GM21423 (cell line): Measurements from ENCODE around the gene NOTCH4.

ENCODE experiments used
- ATAC-seq: cut with Tn5 transposase; IDR thresholded peaks from one replicate; pipeline ENCODE4 v1.9.1; 2021; ENCODE audit warnings: mild to moderate bottlenecking, moderate library complexity; ENCODE audit not compliant: unreplicated experiment

Gene NOTCH4

DNA sequence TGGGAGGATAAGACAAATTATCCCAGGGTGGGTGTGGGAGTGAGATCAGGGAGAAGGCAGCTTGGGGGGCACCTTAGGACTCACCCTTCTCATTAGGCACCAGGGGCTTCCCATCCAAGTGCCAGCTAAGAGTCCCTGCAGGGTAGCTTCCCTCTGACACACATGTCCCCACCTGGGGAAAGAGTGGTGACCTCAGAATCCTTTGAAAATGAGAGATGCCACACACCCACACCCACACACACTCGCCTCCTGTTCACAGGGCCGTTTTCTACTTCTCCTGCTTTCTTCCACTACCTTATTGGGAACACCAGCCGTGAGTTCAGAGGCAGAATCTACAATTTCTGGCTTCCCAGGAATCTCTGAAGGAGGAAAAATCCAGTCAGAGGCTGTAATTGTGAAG is 40.8 kb downstream of the NOTCH4 start:
- ATAC-seq = no peak

- ATAC-seq = no peak
These were observed 41.3 kb downstream of the NOTCH4 start for GRCh38 chr6:32182555-32182981.

- ATAC-seq = no peak
These were observed 41.8 kb downstream of the NOTCH4 start for GRCh38 chr6:32181915-32182529.

GRCh38 chr6:32181148-32181702 is 42.6 kb downstream of the NOTCH4 start:
- ATAC-seq = no peak

DNA sequence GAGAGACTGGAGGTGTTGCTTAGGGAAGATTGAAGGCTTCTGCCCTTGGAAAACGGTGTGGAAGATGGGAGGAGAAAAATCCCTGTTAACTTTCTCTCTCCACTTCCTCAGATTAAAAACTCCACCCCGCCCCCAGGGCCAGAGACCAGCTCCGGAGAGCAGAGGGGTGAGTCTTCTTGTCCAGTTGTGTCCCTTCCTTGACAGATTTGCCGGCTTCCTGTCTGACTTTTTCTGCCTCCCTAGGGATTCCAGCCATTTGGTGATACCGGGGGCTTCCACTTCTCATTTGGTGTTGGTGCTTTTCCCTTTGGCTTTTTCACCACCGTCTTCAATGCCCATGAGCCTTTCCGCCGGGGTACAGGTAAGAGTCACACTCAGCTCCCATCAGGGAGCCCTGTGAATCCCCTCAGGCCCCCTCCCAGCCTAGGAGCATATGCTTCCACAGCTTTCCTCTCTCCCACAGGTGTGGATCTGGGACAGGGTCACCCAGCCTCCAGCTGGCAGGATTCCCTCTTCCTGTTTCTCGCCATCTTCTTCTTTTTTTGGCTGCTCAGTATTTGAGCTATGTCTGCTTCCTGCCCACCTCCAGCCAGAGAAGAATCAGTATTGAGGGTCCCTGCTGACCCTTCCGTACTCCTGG is 44.0 kb downstream of the NOTCH4 start:
- no peak for ATAC-seq

DNA sequence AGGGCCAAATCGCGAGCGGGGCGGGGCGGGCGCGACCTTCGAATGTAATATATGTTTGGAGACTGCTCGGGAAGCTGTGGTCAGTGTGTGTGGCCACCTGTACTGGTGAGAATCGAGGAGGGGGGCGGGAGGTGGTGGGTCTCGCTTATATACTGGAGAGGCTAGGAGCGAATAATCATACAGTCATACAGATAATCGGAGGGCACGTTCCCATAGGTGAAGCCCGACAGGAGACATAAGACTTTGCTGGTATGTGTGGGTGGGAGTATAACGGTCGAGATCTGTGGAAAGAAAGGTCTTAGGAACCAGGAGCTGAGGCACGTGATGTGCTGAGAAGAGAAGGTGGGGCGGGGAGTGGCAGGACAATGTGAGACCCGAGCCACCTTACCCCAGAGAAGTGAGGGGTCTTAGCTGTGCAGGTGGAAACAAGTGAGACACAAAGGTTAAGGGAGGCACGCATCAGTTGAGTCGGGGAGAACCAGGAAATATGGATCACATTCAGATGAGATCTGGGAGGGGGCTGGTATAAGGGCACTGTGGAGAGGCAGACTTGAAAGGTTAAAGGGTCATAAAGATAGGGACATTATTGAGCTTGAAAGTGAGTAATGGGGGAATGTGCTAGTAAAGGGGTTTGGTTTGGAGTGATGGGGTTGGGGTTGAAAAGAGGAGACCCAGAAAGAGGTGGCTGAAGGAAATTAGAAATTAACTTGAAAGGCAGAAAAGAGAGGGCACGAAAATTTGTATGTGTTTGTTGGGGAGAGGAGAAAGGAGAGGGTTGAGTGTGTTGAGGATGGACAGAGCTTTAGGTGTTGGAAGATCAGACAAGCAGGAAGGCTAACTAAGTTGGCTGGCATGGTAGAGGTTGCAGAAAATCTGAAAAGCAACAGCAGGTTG is 45.1 kb downstream of the NOTCH4 start:
- no peak for ATAC-seq

DNA sequence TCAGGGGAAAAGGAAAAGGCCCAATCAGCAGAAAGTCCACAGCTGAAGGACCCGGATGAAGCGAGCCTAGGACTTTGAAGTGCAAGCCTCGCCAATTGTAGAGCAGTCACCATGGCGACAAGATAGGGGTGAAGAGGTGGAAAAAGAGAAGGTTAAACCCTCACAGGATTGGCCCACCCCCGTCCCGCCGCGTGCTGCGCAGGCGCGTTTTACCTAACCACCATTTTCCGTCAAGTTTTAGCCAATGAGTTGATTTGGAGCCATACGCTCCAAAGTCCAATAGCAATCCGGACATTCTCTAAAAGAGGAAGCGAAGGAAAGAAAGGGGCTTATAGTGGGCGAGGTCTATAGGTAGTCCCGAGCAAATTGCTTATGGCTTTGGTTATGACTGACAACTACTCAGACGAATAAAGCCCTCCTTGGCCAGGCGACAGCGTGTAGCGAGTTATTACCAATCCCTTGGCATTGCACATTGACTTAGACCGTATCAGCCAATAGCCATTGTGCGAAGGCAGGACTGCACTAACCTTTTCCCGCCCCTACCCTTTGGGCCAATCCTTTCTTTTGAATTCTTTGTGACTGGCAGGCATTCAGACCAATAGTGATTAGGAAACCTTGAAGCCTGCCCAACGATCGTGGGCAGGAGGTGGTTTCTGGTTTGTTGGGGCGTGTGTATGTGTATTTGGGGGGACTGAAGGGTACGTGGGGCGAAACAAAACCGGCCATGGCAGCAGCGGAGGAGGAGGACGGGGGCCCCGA is 45.9 kb downstream of the NOTCH4 start, which contains the start of gene RNF5:
Gene RNF5 (plus strand): TSS at position 618 of the 759 bp plus-strand sequence. CDS start 107 bp downstream, at position 725.
- ATAC-seq = peak; percentile 75

GRCh38 chr6:32177183-32177787 is 46.6 kb downstream of the NOTCH4 start:
- no peak for ATAC-seq

GRCh38 chr6:32176476-32177182 is 47.2 kb downstream of the NOTCH4 start:
- ATAC-seq = no peak

DNA sequence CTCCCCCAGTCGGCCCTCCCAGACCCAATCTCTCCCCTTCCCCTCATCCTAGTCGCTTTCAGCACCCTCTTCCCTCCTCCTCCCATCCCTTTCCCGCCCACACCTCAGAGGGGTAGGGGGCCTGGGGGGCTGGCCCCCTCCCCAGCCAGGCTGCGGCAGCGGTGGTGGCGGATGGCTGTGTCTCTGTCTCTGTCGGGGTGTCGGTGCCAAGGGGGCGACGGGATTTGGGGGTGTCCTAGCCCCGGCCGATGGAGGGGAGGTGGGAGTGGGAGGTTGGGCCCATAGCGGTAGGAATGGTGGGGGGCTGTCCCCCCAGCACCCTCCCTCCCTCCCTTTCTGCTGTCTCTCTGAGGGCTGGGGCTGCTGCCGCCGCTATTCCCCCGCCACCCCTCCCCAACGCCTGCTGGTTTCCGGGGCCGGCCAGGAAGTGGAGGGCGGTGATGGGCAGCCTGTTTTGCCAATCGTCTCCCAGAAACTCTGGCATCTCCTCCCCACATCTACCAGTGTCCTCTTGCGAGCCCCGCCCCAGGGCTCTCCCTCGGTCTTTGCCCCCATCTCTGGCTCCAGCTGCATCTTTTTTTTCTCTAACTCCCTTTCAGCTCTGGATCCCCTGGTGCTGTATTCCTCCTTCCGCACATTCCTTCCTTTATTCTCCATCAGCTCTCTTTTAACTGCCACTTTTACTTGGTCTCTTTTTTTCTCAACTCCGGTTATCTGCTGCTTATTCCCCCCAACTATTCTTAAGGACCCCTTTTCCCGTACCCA is 48.0 kb downstream of the NOTCH4 start, which contains the start of gene AGPAT1:
Gene AGPAT1 (minus strand): TSS at position 374 of the 765 bp plus-strand sequence. CDS start 4,588 bp downstream, outside the sequence.
- peak; percentile 34 for ATAC-seq

DNA sequence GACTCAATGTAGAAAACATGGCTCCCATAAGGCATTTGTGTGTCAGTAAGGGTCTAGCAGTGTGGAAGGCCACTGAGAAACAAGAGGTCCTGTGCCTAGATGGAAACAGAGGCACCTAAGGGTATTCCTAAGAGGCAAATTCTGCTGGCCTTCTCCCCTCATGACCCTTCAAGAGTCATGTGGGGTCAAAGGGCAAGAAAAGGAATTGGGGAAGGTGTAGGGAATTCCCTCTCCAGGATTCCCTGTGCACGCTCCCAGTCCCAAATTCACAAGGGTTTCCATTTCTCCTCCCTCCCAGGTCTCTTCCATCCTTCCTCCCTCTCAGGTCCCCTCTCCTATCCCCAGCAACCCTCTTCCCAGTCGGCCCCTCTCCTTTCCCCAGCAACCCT is 48.6 kb downstream of the NOTCH4 start:
- ATAC-seq = no peak

DNA sequence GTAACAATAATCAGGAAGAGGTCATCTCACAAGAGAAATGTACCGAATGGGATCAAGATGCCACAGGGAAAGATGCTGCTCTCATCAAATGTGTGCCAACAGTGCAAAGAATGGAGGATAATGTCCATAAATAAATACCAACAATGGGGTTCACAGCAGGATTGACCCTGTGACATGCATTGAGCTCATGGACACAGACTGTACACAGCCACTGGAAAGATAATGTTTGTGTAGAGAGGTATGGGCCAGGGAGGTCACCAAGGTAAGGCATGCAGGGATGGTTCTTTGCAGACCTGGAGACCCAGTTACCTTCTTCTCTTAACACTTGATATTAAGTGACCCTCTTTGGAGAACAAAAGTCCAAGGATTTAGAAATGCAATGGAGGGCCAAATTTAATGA is 49.5 kb downstream of the NOTCH4 start:
- no peak for ATAC-seq

GRCh38 chr6:32173051-32173727 is 50.7 kb downstream of the NOTCH4 start:
- no peak for ATAC-seq

- ATAC-seq = no peak
These were observed 52.6 kb downstream of the NOTCH4 start for GRCh38 chr6:32171234-32171633.

GRCh38 chr6:32170294-32170693 is 53.6 kb downstream of the NOTCH4 start:
- ATAC-seq = no peak

DNA sequence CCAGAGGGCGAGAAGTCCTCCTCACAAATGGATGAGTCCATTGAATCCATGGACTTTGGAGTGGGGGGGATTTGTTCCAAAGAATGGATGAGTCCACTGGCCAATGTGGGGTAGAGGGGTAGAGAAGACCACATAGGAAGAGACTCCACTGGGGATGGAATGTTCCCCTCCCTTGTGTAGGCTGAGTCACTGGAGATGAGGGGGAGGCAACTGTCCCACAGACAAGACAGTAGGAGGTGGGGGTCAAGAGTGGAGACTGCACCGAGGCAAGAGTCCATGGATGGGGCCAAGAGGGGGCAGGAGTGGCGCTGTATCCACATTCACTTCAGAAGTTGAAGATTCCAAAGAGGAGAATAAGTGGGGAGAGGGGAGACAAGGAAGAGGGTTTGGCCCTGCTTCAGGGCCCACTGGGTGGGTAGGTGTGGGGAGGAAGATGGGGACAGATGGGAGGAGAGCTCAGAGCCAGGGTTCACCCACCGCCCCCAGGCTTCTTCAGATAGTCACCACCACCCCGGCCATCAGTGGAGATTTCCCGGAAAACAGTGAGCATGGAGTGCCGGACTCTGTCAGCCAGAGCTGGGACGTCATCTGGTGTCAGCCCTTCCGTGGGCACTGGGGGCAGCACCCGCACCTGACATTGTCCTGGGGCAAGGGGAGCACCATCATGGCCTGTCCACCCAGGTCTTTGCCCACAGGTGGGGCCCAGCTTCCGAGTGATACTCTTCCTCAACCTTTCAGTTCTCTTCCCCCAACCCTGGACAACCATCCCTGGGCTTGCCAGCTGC is 54.9 kb downstream of the NOTCH4 start:
- ATAC-seq = no peak

DNA sequence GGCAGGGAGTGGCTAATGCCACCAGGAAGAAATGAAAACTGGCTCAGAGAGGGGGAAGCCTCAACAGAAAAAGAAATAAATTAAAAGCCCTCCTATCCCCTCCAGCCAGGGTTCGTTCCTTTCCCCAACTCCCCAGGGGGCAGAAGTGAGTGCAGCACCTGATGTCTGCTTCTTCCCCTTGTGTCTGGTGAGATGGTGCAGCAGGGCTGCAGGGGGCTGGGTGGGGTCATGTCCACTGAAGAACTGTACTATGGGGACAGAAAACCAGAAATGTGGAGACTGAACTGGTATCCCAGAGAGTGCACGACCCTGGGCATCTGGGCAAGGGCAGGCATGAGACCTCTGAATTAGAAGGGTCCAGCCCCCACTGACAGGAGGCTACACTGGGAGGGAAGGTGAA is 55.5 kb downstream of the NOTCH4 start:
- no peak for ATAC-seq
